ENCODE data around the gene NADSYN1.
"Not testable (repeated sequence)": the region's sequence is repeated elsewhere in the genome, so short reads cannot be mapped to it uniquely, and the experiment has no call there.

NADSYN1 gene

DNA sequence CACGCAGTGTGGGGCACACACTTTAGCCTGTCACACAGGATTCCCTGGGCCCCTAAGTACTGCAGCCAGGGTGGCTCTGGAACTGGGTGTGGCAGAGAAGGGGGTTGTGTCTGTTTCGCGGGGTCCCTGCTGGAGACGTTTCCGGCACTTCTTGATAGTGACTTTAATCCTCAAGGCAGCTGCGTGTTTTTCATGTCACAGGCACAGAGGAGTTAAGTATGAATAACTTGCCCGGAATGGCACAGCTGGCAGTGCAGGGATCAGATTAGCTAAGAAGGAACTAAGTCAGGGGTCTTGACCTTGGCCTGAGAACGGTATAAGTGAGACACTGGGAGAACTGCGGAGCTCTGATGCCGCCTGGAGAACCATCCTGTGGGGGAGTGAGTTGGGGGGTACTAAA is 66.5 kb downstream of the NADSYN1 start:
- DNase-seq (ENCODE audit: low read depth), result no peak
- TF ChIP-seq, protein P1, sequence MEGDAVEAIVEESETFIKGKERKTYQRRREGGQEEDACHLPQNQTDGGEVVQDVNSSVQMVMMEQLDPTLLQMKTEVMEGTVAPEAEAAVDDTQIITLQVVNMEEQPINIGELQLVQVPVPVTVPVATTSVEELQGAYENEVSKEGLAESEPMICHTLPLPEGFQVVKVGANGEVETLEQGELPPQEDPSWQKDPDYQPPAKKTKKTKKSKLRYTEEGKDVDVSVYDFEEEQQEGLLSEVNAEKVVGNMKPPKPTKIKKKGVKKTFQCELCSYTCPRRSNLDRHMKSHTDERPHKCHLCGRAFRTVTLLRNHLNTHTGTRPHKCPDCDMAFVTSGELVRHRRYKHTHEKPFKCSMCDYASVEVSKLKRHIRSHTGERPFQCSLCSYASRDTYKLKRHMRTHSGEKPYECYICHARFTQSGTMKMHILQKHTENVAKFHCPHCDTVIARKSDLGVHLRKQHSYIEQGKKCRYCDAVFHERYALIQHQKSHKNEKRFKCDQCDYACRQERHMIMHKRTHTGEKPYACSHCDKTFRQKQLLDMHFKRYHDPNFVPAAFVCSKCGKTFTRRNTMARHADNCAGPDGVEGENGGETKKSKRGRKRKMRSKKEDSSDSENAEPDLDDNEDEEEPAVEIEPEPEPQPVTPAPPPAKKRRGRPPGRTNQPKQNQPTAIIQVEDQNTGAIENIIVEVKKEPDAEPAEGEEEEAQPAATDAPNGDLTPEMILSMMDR (IDR thresholded peaks at IDR 0.05; ENCODE audit: low read length, missing control alignments), result no peak
- no peak overlapping the region for H3K4me3 ChIP-seq (replicated peaks; ENCODE audit: low read depth, low read length)

DNA sequence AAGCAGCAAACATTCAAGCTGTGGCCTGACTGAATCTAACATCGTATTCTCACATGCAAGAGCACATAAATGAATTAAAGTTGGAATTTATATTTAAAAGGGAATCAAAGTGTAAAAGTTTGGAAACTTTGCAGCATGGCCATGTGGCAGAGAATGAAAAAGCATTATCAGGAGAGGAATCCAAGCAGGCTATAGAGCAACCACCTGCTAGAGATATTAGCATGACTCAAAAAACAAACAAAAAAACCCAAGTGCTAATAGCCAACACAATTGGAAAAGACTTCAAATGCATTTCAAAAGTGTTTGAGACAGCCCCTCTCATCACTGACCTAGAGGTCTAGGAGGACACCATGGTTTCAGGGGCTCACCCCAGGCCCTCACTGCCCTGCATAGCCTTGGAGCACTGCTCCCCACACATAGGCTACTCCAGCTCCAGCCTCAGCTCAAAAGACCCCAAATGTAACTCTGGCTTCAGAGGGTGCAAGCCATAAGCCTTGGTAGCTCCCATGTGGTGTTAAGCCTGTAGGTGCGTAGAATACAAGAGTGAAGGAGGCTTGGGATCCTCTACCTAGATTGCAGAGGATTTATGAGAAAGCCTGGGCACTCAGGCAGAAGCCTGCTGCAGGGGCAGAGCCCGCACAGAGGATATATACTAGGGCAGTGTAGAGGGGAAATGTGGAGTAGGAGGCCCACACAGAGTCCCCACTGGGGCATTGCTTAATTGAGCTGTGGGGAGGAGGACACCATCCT is 72.4 kb downstream of the NADSYN1 start:
- TF ChIP-seq, protein P1 (IDR thresholded peaks at IDR 0.05; ENCODE audit: low read length, missing control alignments), result no peak
- no peak for DNase-seq (ENCODE audit: low read depth)

DNA sequence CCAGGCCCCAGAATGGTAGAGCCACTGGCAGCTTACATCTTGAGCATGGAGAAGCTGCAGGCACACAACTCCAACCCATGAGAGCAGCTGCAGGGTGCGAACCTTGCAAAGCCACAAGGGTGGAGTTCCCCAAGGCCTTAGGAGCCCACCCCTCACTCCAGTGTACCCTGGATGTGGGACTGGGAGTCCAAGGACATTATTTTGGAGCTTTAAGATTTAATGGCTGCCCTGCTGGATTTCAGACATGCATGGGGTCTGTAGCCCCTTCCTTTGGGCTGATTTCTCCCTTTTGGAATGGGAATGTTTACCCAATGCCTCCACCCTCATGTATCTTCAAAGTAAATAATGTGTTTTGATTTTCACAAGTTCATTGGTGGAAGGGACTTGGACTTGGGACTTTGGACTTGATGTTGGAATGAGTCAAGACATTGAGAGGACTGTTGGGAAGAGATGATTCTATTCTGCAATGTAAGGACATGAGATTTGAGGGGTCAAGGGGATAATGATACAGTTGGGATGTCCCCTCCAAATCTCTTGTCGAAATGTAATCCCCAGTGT is 73.0 kb downstream of the NADSYN1 start:
- DNase-seq (ENCODE audit: low read depth), result no peak

More for the DNA sequence above, 72.4 kb downstream of the NADSYN1 start:
- no peak overlapping the region for H3K4me3 ChIP-seq (replicated peaks; ENCODE audit: low read depth, low read length)

DNA sequence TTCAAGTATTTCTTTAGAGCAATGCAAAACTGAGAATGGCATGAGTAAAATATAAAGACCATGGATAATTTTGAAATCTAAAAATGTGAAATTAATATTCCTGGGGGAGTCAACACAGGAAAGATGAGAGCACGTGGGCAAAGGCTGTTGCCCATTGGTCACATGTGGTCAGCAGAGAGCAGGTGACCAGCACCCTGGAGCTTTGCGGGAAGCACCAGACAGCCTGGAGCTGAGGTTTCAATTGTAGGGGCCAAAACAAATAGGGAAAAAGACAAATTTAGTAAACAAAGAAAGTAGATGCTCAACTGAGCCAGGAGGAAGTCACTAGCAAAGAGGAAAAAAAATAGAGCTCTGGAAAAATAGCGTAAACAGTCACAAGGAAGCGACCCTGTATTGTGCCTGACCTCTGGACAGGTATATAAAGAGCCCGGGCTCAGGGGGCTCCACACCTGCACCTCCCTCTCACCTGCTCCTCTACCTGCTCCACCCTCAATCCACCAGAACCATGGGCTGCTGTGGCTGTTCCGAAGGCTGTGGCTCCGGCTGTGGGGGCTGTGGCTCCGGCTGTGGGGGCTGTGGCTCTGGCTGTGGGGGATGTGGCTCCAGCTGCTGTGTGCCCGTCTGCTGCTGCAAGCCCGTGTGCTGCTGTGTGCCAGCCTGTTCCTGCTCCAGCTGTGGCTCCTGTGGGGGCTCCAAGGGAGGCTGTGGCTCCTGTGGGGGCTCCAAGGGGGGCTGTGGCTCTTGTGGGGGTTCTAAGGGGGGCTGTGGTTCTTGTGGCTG is 74.0 kb downstream of the NADSYN1 start, which contains the start of gene KRTAP5-7:
KRTAP5-7 (plus strand) TSS at position 472 of the 780 bp plus-strand sequence; CDS start at position 506, 34 bp downstream.
- H3K4me3 ChIP-seq (replicated peaks; ENCODE audit: low read depth, low read length); DNase-seq (ENCODE audit: low read depth): not testable (repeated sequence)

More for the DNA sequence above, 73.0 kb downstream of the NADSYN1 start:
- TF ChIP-seq, protein P1 (IDR thresholded peaks at IDR 0.05; ENCODE audit: low read length, missing control alignments), result no peak
- H3K4me3 ChIP-seq (replicated peaks; ENCODE audit: low read depth, low read length), result no peak overlapping the region

DNA sequence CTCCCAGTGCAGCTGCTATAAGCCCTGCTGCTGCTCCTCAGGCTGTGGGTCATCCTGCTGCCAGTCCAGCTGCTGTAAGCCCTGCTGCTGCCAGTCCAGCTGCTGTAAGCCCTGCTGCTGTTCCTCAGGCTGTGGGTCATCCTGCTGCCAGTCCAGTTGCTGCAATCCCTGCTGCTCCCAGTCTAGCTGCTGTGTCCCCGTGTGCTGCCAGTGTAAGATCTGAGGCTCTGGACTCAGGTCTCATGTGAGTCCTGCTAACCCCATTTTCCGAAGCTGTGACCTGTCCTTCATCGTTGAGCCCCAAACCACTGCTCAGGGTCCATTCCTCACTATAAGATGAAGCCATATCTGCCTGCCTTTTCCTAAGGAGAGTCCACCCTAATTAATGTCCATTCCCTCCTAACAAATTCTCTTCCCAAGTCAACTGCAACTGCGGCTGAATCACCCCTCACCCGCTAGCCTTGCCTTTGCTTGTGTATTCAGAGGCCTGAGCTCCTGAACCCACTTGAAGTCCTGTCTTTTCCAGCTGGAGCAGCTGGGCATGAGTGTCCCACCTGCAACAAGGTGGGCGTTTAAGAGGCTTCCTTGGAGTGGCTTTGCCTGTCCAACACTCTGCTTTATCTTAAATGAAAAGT is 74.7 kb downstream of the NADSYN1 start:
- TF ChIP-seq, protein P1 (IDR thresholded peaks at IDR 0.05; ENCODE audit: low read length, missing control alignments), result no peak
- H3K4me3 ChIP-seq (replicated peaks; ENCODE audit: low read depth, low read length), result no peak overlapping the region
- DNase-seq (ENCODE audit: low read depth), result no peak

DNA sequence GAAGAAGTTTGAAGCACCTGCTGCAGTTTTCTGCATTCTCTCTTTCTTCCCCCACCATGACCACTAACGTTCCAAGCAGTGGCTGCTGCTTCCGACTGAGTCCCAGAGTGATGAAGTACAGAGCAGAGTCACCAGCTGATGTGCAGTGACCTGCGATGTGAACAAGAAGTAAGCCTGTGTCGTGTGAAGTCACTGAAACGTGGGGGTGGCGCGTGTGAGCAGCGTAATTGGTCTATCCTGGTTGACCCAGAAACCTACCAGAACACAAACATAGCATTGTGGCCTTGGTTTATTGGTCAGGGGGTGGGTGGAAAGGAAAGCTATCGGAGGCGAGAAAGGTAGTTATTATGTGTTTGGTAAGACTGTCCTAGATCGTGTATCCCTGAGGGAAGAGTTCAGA is 77.6 kb downstream of the NADSYN1 start:
- TF ChIP-seq, protein P1 (IDR thresholded peaks at IDR 0.05; ENCODE audit: low read length, missing control alignments), result no peak
- no peak for DNase-seq (ENCODE audit: low read depth)
- no peak overlapping the region for H3K4me3 ChIP-seq (replicated peaks; ENCODE audit: low read depth, low read length)

All from fibroblast of pulmonary artery (primary cell).